Stimulated activated CD4-positive, alpha-beta T cell treated with anti-CD3 and anti-CD28 coated beads, Interleukin-1b, Interleukin-23, amount 100 ng/mL, for 48 hours (primary cell): ENCODE data around the gene RAPSN.
A peak's percentile ranks its signal among the peaks of the same experiment; 100 is the strongest.

Source experiments
- DNase-seq: peaks from one replicate; pipeline ENCODE4 v3.0.0-alpha.2; 2020

RAPSN gene

DNA sequence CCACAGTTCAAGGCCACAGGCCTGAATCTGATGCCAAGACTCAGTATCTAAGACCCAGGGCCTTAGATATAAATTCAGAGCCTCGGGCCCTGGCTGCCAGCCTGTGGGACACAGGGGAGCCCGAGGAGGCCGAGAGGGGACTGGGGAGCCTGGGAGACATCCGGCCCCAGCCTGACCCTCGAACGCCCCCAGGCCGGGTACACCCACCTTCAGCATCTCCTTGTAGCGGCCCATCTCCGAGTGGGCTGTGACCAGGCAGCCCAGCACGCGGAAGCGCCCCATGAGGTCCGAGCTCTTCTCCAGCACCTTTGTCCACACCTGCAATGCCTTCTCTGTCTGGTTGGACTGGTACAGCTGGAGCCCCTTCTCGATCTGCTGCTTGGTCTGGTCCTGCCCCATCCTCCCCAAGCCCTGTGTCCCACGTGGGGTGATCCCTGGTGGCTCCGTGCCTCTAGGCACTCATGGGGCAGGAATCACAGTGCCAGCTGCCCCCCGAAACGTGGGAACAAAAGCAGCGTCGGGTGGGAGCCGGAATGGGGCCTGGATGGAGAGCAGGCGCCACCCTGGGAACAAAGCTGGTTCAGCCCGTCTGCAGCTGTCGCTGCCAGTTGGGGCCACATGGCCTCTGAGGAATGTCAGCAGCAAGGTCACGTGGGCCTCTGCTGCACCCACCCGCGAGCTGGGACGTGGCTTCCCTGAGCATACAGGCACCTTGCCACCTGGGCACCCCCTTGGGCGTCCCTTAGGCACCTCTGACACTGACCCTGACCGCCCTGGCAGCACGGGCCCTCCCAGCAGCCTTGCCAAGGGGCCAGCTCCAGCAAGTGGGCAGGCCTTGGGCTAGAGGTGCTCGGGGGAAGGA is at the start of gene RAPSN:
TSS of gene RAPSN (minus strand) at position 571 of the 862 bp plus-strand sequence. CDS start at position 399, 172 bp downstream.
- no peak for DNase-seq

DNA sequence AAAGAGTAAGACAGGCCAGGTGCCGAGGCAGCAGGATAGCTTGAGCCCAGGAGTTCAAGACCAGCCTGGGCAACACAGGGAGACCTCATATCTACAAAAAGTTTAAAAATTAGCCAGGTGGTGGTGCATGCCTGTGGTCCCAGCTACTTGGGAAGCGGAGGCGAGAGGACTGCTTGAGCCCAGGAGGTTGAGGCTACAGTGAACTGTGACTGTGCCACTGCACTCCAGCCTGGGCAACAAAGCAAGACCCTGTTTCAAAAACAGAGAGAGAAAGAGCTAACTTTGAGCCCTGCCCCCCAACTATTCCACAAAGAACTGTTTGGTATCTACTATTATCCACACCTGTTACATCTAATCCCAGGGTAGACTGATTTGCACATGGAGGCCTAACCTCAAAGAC is 49.2 kb upstream of the RAPSN start:
- no peak for DNase-seq

DNA sequence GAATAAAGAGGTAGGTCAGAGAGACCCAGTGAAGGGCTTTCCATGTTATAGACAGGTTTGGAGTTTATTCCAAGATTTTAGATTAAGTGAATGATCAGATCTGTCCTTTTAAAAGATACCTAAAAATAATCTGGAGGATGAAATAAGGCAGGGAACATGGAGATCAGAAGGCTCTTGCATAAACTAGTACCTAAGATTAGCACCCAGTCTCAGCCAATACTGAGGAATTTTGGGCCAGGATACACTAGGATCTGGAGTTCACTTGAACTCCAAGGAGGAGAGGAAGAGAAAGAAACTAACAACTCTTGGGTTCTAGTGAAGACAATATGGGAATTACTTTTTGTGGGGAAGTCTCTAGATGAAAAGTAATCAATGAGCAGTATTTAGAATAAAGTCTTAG is 47.9 kb upstream of the RAPSN start:
- no peak for DNase-seq

DNA sequence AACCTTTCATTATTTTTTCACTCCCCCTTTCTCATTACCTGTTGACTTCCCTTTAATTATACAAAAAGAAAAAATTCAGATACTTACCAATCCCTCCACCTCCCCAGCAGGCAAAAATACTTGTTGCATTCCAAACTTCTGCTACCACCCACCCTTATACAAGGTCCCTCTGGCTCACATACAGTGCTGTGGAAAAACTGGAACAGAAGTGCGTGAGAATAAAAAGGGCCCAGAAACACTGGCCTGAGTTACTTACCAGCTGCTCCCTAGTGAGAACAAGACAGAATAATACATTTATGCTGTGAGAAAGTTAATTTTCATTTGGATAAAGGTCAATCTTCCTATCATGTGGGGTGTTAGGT is 46.9 kb upstream of the RAPSN start:
- DNase-seq = no peak

DNA sequence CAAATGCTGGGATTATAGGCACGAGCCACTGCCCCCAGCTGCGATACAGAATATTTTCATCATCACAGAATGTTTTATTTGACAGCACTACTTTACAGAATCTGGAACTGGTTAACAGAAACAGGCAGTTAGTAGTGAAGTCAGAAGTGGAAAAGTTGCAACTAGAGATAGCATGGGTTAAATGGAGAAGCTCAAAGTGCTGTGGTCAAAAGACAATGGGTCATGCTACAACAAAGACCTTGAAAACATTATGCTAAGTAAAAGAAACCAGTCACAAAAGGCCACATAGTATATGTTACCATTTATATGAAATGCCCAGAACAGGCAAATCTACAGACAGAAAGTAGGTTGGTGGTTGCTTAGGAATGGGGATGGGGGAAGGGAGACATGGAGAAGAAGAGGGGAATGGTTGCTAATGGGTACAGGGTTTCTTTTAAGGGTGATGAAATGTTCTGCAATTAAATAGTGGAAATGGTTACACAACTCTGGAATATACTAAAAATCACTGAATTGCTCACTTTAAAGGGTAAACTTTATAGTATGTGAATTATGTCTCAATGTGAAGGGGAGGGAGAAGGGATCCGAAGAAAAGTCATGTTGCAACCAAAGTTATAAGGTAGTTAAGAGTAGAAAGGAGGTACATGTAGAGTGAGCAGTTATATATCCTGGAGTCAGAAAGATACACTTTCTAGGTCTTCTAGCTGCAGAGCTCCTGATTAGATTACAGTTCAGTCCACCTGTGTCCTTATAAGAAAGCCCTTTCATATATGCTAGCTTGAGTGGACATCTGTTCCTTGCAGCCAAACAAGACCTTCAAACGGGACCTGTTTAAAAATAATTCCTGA is 46.3 kb upstream of the RAPSN start:
- no peak for DNase-seq

DNA sequence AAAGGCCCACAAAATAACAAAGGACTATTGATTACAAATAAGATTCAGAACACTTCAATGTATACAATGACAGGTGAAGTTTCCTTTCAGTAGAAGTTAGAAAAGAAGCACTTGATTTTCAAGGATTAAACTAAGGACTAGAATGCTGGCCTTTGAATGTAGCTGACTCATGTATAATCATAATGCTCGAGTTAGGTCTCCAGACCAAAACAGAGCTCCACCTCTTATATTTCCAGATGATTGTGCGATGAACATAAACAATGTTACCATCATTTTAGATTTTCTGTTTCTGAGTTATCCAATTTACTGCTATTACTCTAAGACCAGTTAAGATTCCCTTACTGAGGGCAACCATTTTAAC is 40.4 kb upstream of the RAPSN start:
- no peak for DNase-seq

DNA sequence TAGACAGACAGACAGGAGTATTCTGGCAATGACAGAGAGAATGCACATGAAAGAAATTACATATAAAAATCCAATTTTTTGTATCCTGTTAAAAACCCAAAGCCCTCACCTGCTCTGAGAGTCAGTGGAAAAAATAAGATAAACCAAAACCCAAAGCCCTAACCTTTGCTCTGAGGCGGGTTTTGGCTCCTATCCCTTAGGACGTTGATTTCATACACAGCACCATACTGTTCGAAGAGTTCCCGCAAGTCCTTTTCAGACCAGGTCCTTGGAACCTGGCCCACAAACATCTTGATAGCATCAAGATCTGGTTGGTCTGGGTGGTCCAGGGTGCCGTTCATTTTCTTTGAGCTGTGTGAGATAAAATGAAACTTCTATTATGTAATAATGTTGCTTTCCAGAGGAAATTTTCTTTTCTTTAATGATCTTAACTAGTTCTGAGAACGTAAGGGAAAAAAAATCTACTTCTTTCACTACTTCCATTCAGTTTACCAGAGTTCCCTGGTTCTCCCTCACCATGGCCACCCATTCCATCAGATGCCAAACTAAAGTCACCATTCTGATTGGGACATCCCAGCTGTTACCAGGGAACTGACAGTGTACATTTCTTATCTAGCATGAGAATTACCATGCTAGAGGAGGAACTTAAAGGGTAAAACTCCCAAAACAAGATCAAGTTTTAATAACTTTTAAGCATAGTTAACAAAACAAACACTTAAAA is 39.9 kb upstream of the RAPSN start:
- DNase-seq = no peak

DNA sequence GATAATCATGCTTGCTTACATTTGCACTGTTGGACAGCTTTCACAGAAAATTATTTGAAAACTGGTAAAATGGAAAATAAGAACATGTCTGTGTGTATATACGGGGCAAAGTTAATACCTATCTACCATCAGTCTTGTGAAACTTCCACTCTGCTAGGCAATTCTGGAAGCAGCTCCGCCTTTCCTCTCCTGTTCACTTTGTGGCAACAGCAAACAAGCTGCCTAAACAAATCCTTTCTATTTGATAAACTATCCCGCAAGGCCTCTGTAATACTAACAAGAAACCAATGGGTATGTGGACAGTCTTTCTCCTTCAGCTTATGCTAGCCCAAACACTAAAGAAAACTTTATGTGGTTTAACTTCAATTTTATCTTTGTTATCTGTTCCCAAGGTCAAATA is 39.2 kb upstream of the RAPSN start:
- DNase-seq = no peak

DNA sequence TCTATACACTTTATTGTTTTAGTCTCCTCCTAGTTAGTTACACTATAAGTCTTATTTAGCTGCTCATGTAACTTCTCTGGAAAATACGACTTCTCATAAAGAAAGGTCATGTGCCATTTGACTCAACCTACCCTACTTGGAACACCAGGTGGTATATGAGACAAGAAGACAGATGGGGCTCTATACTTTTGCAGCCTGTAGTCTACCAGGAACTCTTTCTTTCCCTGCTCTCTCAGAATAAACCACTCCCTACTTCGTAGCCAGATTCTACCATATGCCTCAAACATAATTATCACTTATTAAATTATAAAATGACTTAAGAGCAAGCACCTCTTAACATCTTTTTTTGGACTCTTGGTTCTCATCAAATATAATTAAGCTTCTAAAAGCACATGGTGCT is 38.5 kb upstream of the RAPSN start:
- DNase-seq = no peak

DNA sequence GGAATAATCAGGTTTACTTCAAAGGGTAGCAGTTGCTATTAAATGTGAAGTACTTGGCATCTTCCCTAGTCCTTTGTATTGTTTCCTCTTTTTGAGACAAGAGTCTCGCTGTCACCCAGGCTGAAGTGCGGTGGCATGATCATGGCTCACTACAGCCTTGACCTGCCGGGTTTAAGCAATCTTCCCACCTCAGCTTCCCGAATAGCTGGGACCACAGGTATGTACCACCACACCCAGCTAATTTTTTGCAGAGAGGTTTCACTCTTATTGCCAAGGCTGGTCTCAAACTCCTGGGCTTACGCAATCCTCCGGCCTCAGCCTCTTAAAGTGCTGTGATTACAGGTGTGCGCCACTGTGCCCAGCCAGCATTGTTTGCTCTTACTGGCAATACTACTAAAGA is 36.2 kb upstream of the RAPSN start:
- no peak for DNase-seq

DNA sequence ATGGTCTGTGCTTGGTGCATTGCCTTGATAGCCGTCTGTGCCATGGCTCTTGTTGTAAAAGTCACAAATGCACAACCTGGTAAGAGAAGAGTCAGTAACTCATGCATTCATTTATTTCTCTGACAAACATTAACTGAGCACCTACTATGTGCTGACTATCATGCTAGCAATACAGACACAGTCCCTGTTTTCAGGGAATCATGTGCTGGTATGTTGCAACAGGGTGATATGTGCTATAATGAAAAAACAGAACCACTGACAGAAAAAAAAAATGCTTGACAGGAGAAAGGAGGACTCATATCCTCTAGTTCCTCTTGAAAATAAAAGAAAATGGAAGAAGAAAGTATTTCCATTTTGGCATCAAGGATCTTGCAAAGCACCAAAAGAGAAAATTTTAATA is 34.5 kb upstream of the RAPSN start:
- no peak for DNase-seq

DNA sequence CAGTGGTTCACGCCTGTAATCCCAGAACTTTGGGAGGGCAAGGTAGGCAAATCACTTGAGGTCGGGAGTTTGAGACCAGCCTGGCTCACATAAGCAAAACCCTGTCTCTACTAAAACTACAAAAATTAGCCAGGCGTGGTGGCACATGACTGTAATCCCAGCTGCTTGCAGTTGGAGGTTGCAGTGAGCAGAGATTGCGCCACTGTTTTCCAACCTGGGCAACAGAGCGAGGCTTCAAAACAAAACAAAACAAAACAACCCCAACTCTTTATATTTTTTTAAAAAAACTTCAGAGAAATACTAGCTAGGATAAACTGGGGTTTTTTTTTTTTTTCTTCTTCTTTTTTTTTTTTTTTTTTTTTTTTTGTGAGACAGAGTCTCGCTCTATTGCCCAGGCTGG is 31.8 kb upstream of the RAPSN start:
- DNase-seq = no peak

DNA sequence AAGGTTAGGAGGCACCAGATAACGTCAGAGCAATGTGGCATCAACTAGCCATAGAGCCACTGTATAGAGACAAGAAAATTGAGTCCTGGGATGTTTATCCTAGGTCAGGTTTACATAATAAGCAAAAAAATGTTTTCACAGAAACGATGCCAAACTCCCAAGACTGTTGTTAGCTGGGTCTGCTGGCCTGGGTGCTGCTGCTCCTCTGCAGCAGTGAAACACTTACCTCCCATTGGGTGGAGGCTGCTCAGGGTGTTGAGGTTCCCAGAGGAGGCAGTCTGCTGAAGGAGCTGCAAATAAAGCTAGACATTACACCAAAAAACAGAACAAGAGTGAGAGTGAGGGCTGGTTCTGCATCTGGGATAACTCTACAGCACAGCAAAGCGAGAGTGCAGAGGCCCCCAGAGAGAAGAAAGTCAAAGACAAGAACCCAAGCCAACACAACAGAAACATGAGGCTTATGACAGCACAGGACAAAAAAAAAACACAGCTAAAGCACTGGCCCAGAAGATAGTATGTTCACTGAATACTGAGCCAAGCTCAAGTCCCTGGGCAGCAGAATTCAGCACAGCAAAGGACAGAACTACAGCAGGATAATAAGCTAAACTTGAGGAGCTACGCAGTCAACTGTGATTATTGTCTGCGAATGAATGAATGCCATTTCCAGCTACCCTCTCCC is 29.9 kb upstream of the RAPSN start:
- no peak for DNase-seq

DNA sequence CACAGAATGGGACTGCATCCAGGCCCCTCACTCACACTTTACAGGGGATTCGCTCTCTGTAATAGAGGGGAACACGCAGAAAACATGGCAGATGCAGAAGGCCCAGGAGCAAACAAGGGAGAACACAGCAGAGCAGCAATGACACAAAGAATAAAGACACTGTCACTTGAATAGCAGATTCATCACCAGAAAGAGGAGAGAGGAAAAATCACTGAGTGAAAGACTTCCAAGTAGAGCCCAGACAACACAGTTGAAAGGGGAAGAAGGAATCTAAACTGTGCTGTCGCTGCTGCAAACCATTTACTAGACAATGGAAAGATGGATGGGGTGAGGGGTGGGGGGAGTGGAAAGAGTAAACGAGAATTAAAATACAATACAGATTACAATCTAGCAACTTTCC is 28.8 kb upstream of the RAPSN start:
- DNase-seq = no peak

DNA sequence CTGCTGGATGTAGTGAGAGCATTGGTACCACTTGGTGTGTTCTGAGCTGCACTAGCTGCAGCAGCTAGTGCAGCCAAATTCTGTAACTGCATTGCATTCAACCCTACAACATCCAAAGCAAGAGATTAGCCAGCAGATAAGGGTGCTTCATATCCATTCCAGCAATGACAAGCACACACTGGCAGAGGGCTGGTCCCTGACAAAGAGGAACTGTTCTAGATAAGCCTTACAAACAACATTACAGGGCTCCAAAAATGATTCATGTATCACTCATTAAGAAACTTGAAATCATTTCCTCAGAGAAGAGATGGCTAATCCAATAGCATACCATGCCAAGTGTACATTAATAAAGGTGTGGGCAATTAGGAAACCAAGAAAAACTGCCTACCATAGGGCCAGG is 28.4 kb upstream of the RAPSN start:
- DNase-seq = peak; percentile 45

DNA sequence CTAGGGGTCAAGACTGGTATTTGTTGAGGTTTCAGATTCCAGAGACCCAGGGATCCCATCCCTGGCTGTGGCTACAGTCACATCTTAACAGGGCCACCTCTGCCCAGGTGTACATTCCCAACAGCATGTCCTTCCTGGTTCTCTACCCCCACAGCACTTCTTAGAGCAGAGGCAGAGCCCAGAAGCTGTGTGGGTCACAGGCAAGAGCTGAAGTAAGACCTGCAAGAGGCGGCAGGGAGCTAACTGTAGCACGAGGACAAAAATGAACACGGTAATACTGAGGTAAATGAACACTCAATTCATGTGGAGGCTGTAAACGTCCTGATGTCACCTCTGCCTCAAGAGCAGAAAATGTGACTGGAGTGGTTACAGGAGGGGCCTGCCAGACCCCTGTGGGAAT is 21.7 kb upstream of the RAPSN start:
- no peak for DNase-seq

DNA sequence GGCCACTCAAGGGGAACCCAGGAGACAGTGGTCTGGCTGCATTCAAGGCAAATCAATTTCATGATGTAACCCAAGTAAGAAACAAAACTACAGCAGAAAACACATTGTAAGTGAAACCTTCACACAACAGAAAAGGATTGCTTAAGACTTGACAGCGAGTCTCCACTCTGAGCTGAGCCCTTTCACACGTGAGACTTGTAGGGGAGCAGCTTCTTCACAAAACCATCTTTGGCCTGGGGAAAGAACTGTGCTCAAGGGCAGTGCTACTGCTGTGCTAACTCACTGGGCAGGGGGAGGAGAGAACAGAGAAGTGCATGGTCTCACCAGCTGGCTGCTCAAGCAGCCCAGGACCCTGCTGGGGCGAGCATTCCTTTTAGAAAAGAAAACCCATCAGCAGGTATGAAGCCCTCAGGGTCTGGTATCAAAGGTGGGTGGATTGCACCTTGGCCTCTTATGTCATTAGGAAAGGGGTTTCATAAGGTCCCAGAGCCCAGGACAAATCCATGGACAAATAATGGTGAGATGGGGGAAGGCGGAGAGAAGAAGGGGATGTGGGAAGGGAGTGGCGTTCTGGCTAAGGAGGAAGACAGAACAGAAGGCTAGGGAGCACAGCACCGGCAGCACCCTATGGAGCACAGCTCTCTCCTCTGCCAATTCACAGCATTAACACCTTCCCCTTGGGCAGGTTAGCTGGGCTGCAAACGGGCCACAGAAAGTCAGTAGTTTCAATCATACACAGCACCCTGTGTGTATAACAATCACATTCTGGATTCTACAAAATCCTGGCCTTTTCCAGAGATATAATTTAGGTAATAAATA is 20.6 kb upstream of the RAPSN start:
- no peak for DNase-seq

DNA sequence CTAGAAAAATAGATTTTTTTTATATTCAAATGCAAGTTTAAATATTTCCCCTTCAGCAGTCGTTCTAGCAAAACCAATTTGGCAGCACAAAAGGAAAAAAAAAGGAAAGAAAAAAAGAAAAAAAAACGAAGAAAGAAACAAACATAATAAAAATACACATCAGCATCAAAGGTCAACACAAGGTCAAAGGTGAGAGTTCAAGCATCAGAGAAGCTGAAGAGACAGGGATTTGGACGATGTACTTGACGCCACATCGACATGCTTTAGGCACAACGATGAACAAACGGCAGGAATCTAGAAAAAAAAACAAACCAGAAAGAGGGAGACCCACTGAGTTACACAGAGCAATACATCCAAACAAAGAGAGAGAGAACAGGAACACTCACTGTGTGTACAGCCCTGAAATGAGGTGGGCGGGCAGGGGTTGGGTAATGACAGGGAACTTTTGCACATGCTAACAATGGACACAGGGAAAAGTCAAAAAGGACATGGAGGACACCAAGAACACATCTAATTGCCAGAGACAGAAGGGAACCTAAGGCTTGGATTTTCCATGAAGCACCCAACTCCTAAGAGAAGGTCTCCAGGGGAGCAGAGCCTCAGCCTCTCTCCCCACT is 19.8 kb upstream of the RAPSN start:
- DNase-seq = no peak

DNA sequence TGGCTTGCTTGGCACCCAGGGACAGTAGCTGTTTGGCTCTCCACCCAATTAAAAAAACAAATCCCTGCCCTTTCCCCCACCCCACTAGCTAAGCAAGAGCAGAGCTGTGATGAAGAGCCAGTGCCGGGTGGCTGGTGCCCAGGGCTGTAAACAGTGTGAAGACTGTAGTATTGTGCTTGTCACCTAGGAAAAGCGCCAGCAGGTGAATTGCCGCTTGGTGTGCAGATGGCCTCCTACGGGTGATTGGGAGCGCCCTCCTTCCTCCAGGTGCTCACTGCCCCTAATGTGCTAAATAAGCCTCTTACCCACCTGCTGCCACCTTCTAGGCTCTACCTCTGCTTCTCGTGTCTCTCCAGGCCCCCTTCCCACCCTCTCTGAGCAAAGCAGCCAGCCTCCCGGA is 18.4 kb upstream of the RAPSN start:
- no peak for DNase-seq

DNA sequence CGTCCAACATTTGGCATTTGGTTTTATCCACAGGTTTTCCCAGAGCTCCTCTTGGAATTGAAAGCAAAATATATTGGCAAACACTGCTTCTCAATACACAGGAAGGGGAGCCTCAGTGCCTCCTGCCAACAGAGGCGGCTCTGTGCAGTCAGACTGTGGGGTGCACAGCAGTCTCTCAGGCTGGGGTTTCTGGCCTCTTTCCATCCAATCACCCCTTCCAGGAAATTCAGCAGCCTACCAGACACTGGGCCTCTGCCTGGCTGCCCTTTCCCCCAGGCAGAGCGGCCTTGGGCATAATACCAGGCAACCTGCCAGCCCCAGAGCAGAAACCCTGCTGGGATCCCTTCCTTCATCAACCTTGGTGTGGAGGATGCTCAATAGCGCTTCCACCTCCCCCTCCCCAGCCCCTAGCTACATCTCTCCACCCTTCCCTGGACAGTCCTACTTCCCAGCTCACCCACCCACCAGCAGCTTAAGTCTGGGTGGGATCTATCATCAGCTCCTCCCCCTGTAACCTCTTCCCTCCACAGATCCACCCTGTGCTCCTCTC is 17.8 kb upstream of the RAPSN start:
- DNase-seq = no peak

DNA sequence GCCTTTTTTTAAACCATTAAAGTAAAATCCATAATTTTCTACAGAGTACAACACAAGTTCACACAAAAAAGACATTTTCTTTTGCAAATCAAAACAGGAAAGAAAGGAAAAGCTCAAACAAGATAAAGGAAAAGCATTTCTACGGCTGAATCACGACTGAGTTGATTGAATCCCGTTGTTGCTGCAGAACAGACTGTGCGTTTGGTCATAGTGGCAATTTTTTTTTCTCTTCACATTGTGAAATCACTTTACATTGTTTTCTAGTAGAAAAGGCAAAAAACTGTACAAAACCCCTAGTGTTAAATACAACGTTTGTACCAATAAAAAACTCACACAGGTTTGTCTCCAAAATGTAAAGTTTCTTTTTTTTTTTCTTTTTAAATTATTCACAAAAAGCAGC is 17.3 kb upstream of the RAPSN start:
- no peak for DNase-seq
